Karpas-422 (cell line): ENCODE measurements around the gene FILIP1L. TPM values are rescaled to one million over a fixed set of nuclear protein-coding genes. Genes with fewer than 3 reads are reported as not detected.

Experiments
- DNase-seq: peaks from one replicate; pipeline ENCODE4 v3.0.0-alpha.2; 2015
- H2AFZ ChIP-seq: fragments of 200-600 bp; sonication (generic); 2 replicates; pipeline ENCODE4 v1.6.1; 2014; ENCODE audit warnings: antibody characterized with exemption, low read length, mixed read lengths
- H3K27ac ChIP-seq: fragments of 200-600 bp; sonication (generic); 2 replicates; pipeline ENCODE4 v1.5.1; 2014; ENCODE audit warnings: mild to moderate bottlenecking, low read length, moderate library complexity
- H3K27me3 ChIP-seq: fragments of 200-600 bp; sonication (generic); 2 replicates; pipeline ENCODE4 v1.6.1; 2014; ENCODE audit warnings: low read length, mixed read lengths
- H3K36me3 ChIP-seq: fragments of 200-600 bp; sonication (generic); 2 replicates; pipeline ENCODE4 v1.6.1; 2014; ENCODE audit warnings: low read length, mixed read lengths; ENCODE audit not compliant: insufficient read depth
- H3K4me1 ChIP-seq: fragments of 200-600 bp; sonication (generic); 2 replicates; pipeline ENCODE4 v1.6.1; 2014; ENCODE audit warnings: mild to moderate bottlenecking, low read length, mixed read lengths
- H3K4me2 ChIP-seq: fragments of 200-600 bp; sonication (generic); 2 replicates; pipeline ENCODE4 v1.6.1; 2014; ENCODE audit warnings: low read length, low read depth, mild to moderate bottlenecking; ENCODE audit not compliant: poor library complexity, severe bottlenecking
- H3K4me3 ChIP-seq: fragments of 200-600 bp; sonication (generic); 2 replicates; pipeline ENCODE4 v1.5.1; 2014; ENCODE audit warnings: mild to moderate bottlenecking, antibody characterized with exemption, low read length, mixed read lengths
- H3K79me2 ChIP-seq: fragments of 200-600 bp; sonication (generic); 2 replicates; pipeline ENCODE4 v1.6.1; 2014; ENCODE audit warnings: mild to moderate bottlenecking, low read length, mixed read lengths
- H3K9ac ChIP-seq: fragments of 200-600 bp; sonication (generic); 2 replicates; pipeline ENCODE4 v1.6.0; 2014; ENCODE audit warnings: low read length
- H3K9me2 ChIP-seq: fragments of 200-600 bp; sonication (generic), shearing (Covaris generic); replicated peaks from 2 replicates; pipeline ENCODE4 v1.6.0; 2014; ENCODE audit warnings: mild to moderate bottlenecking, low read length, moderate library complexity; ENCODE audit not compliant: insufficient read depth
- H3K9me3 ChIP-seq: fragments of 300-700, 200-600 bp; sonication (generic); 2 replicates; pipeline ENCODE4 v1.6.1; 2014; ENCODE audit warnings: low read length, mixed read lengths
- H4K20me1 ChIP-seq: fragments of 200-600 bp; sonication (generic); 2 replicates; pipeline ENCODE4 v1.6.1; 2014; ENCODE audit warnings: mild to moderate bottlenecking, antibody characterized with exemption, low read length, low read depth; ENCODE audit not compliant: insufficient read depth
- total RNA-seq: library from RNA; depleted of rRNA; stranded (reverse); fragments of >200 nt; shearing (Covaris generic); gene quantifications from 2 replicates; pipeline ENCODE4 v1.2.3, GENCODE V29; 2014; ENCODE audit warnings: low replicate concordance

The FILIP1L gene
- total RNA-seq, 1 experiment from 2014 or later, result 0.37 TPM

DNA sequence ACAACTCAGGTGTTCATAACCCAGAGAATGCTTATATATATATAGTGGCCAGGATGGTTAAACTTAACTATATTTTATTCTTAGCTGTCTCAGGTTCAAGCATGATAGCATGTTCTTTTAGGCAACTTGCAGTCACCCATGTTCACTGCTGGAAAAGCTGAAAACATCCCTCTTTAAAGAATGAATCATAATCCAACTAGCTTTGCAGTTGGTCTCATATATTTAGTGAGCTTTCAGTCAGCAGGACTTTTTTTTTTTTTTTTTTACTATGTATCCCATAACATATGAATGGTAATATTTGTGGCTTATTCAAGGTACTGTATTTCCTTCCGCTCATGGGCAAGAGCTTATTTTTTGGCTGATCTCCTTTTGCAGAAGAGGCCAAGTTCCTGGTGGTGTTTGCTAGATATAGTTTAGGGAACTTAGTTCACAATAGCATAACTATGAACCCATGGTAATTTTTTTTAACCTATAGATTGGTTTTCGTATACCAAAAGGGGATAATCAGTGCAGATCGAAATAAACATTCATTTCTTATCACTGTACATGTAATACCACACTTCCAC is 219.1 kb downstream of the FILIP1L start:
- Histone ChIP-seq H3K36me3 (no peaks in the 10 kb centered on the region), H3K4me3 (no peak overlapping the region), H3K9me3 (no peaks in the 10 kb centered on the region), H4K20me1 (peaks cover 19% of the 10 kb centered on the region; the same call in 1 of the 2 replicates), H3K27ac (no peak overlapping the region), H3K9me2 (no peaks in the 10 kb centered on the region), H2AFZ (no peak overlapping the region), H3K9ac (no peak overlapping the region), H3K4me2 (no peak overlapping the region), H3K79me2 (peaks cover 8% of the 10 kb centered on the region; the same call in 1 of the 2 replicates), H3K4me1 (no peaks in the 10 kb centered on the region), H3K27me3 (no peaks in the 10 kb centered on the region)
- no peak for DNase-seq

DNA sequence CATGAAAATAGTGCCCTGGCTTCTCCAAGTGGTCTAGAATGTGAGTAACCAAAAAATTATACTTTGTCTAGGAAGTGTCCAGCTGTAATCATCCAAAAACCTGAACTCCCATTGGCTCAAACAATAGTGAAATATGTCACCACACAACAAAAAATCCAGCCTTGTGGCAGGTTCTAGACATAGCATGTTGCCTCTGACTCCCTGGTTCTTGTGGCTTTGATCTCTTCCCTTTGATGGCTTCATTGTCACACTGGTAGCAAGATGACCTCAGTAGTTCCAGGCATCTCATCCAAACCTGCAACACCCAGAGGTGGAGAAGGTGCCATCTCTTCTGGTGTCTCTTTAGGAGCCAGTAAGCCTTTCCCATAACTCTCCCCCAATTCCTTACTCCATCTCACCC is 222.0 kb downstream of the FILIP1L start:
- Histone ChIP-seq H3K27ac (no peak overlapping the region), H3K79me2 (no peaks in the 10 kb centered on the region), H3K36me3 (no peaks in the 10 kb centered on the region), H3K9me3 (no peaks in the 10 kb centered on the region), H4K20me1 (peaks cover 19% of the 10 kb centered on the region; the same call in 1 of the 2 replicates), H2AFZ (no peak overlapping the region), H3K4me3 (no peak overlapping the region), H3K4me2 (no peak overlapping the region), H3K27me3 (no peaks in the 10 kb centered on the region), H3K9me2 (no peaks in the 10 kb centered on the region), H3K9ac (no peak overlapping the region), H3K4me1 (no peaks in the 10 kb centered on the region)
- DNase-seq, result no peak

DNA sequence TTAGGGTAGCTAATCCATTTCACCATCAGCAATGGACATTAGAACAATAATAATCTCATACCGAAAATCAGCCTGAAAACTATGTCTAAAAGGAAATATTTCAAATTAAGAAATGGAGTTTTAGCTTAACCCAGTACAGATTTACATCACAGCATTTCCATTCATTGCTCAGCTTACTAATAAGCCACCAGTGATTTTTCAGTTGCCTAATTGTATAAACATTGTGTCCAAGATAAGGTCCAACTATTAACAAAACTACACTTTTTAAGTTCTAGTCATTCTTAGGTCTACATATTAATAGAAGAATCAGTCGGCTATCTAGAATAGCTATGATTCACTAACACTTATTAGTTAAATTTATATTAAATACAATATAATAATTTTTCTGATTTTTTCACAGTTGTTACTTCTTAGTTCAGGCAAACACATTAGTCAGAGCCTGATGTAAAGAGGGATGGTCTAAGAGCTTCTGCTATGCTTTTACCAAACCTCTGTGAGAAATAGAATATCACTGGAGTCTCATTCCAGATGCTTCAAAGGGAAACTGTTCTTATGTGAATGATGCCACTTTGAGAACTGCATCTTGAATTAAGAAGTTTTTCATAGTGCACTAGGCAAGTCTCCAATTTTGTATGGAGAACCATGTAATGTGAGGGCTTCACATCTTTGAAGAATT is 222.6 kb downstream of the FILIP1L start:
- Histone ChIP-seq H3K27me3 (no peaks in the 10 kb centered on the region), H3K36me3 (no peaks in the 10 kb centered on the region), H4K20me1 (peaks cover 17% of the 10 kb centered on the region; the same call in 1 of the 2 replicates), H3K27ac (no peak overlapping the region), H3K9me3 (no peaks in the 10 kb centered on the region), H3K4me2 (no peak overlapping the region), H3K4me3 (no peak overlapping the region), H2AFZ (no peak overlapping the region), H3K79me2 (no peaks in the 10 kb centered on the region), H3K9ac (no peak overlapping the region), H3K9me2 (no peaks in the 10 kb centered on the region), H3K4me1 (no peaks in the 10 kb centered on the region)
- no peak for DNase-seq

GRCh38 chr3:99885851-99886250 is 228.4 kb downstream of the FILIP1L start:
- Histone ChIP-seq H3K4me2 (no peak overlapping the region), H3K4me3 (no peak overlapping the region), H4K20me1 (peaks cover 36% of the 10 kb centered on the region), H3K4me1 (no peaks in the 10 kb centered on the region), H3K79me2 (no peaks in the 10 kb centered on the region), H3K9me3 (no peaks in the 10 kb centered on the region), H3K27me3 (no peaks in the 10 kb centered on the region), H3K9me2 (no peaks in the 10 kb centered on the region), H3K9ac (no peak overlapping the region), H2AFZ (no peak overlapping the region), H3K36me3 (no peaks in the 10 kb centered on the region), H3K27ac (no peak overlapping the region)
- no peak for DNase-seq

GRCh38 chr3:99885085-99885484 is 229.2 kb downstream of the FILIP1L start:
- Histone ChIP-seq H3K9me2 (no peaks in the 10 kb centered on the region), H3K9ac (no peak overlapping the region), H3K4me2 (no peak overlapping the region), H3K4me1 (no peaks in the 10 kb centered on the region), H3K4me3 (no peak overlapping the region), H3K36me3 (no peaks in the 10 kb centered on the region), H4K20me1 (peaks cover 38% of the 10 kb centered on the region), H3K27me3 (no peaks in the 10 kb centered on the region), H3K79me2 (no peaks in the 10 kb centered on the region), H3K27ac (no peak overlapping the region), H2AFZ (no peak overlapping the region), H3K9me3 (no peaks in the 10 kb centered on the region)
- DNase-seq, result no peak

- Histone ChIP-seq H3K9me3 (no peaks in the 10 kb centered on the region), H4K20me1 (peaks cover 41% of the 10 kb centered on the region), H3K4me2 (no peak overlapping the region), H3K4me1 (no peaks in the 10 kb centered on the region), H3K79me2 (no peaks in the 10 kb centered on the region), H3K36me3 (no peaks in the 10 kb centered on the region), H3K9ac (no peak overlapping the region), H3K4me3 (no peak overlapping the region), H3K27ac (no peak overlapping the region), H3K27me3 (no peaks in the 10 kb centered on the region), H2AFZ (no peak overlapping the region), H3K9me2 (no peaks in the 10 kb centered on the region)
- DNase-seq, result no peak
Measured at GRCh38 chr3:99884484-99884883, 229.8 kb downstream of the FILIP1L start.

DNA sequence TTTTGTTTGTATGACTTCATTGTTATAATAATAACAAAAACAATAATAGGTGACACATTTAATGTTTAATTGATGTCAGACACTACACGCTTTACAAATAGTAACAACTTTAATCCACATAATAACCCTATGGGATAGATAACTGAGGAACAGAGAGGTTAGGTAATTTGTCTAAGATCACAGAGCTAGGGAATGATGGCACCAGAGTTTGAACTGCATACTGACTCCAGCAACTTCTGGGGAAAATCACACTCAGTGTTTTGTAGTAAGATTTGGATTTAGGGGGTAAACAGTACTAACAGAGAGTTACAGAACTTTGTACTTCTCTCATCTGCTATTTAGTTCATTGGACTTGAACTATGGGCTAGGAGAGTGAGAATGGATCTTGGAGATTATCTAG is 230.6 kb downstream of the FILIP1L start:
- Histone ChIP-seq H3K4me2 (no peak overlapping the region), H3K9ac (no peak overlapping the region)

GRCh38 chr3:99883138-99883461 is 231.2 kb downstream of the FILIP1L start:
- no peak overlapping the region for H3K4me2 ChIP-seq
- no peak overlapping the region for H3K27ac ChIP-seq
- no peaks in the 10 kb centered on the region for H3K36me3 ChIP-seq
- H3K9me3 ChIP-seq, result no peaks in the 10 kb centered on the region
- no peak overlapping the region for H2AFZ ChIP-seq
- H3K9me2 ChIP-seq, result no peaks in the 10 kb centered on the region
- H4K20me1 ChIP-seq, result peaks cover 54% of the 10 kb centered on the region
- H3K27me3 ChIP-seq, result no peaks in the 10 kb centered on the region
- H3K9ac ChIP-seq, result no peak overlapping the region
- H3K79me2 ChIP-seq, result no peaks in the 10 kb centered on the region
- H3K4me1 ChIP-seq, result no peaks in the 10 kb centered on the region
- H3K4me3 ChIP-seq, result no peak overlapping the region
- DNase-seq, result no peak

More for the DNA sequence above, 230.6 kb downstream of the FILIP1L start:
- H3K27ac ChIP-seq, result no peak overlapping the region
- no peaks in the 10 kb centered on the region for H3K36me3 ChIP-seq
- DNase-seq, result no peak
- no peak overlapping the region for H2AFZ ChIP-seq
- H3K4me1 ChIP-seq, result no peaks in the 10 kb centered on the region
- H3K9me2 ChIP-seq, result no peaks in the 10 kb centered on the region
- peaks cover 48% of the 10 kb centered on the region for H4K20me1 ChIP-seq
- H3K4me3 ChIP-seq, result no peak overlapping the region
- H3K79me2 ChIP-seq, result no peaks in the 10 kb centered on the region
- no peaks in the 10 kb centered on the region for H3K9me3 ChIP-seq
- H3K27me3 ChIP-seq, result no peaks in the 10 kb centered on the region
